Hair follicle dermal papilla cell (primary cell): ENCODE data around the gene CPED1. TPM values are rescaled to one million over a fixed set of nuclear protein-coding genes. Genes with fewer than 3 reads are reported as not detected.

Experiments
- small RNA-seq: library from RNA; depleted of rRNA; stranded (forward); fragments of <200 nt; gene quantifications from one replicate; pipeline ENCODE3, GENCODE V24; 2012
- total RNA-seq: library from RNA; depleted of rRNA; stranded (reverse); fragments of >200 nt; gene quantifications from 2 replicates; pipeline ENCODE4 v1.2.3, GENCODE V29; 2012

The CPED1 gene
- 105 and 124 TPM in 2 replicates for total RNA-seq

GRCh38 chr7:120988591-120989256 lies at the start of gene CPED1:
TSS of gene CPED1 (plus strand) at chr7:120988711. CDS start at chr7:120989622, 911 bp downstream.

DNA sequence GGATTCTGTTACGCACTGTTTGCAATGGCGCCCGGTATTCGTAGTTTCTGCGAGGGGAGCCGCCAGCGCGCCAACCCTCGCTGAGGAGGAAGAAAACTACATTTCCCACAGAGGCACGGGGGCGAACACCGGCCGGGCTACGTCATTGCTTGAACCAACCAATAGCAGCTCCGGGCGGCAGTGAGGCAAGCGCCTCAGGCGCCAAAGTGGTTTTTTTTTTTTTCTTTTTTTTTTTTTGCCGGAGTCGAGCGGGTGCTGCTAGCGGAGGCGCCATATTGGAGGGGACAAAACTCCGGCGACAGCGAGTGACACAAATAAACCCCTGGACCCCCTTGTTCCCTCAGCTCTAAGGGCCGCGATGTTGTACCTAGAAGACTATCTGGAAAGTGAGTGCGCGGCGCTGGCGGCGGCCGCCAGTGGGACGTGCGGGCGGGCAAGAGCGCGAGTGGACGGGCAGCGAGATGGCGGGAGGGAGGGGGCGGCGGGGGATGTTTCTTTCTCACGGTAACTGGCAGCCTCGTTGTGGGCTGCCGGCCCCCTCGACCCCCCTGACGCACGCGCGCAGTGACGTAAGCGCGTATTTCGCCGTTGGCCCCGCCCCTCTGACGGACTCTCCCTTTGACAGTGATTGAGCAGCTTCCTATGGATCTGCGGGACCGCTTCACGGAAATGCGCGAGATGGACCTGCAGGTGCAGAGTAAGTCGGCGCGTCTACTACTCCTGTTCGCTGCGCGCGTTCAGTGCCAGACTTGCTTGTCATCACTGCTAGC lies 37.8 kb upstream of the CPED1 start, which contains the start of gene ING3:
TSS of gene ING3 (plus strand) at position 239 of the 770 bp plus-strand sequence. CDS start at position 359, 120 bp downstream.

DNA sequence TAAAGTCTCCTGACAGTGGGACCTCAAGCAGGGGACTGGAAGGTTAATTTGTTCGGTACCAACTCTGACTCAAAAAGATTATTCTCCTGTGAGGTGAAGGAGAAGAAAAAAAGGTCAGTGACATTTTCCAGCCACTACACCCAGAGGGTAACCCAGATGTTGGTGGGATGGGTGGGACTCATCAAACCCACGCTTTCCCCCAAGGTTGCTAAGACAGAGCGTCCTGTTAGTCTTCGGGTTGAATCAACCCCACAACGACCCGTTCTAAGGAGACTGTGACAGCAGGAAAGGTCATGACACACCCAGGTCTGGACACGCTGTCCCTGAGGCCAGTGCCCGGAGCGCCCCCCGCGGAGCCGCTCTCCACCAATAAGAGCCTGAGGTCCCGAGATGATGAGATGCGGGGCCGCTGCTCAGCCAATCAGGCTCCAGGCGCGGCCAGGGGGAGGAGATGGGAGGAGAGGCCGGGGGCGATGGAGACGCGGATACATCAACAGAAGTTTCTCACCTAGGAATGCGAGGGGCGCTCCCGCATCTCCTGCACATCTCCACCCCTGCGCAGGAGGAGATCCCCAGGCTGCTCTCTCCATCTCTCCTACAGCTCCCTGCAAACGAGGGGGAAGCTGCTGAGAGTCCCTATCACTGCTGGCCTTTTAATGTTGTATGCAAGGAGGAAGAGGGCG lies 340.1 kb downstream of the CPED1 start, which contains the start of gene WNT16:
TSS of gene WNT16 (plus strand) at position 493 of the 683 bp plus-strand sequence. CDS start 293 bp downstream, outside the sequence.

Small RNA genes within 50 kb of the gene (small RNA-seq; reads per million reads assigned to genes)
- gene HMGN1P18, result not detected
- not detected for gene RNA5SP240
- gene RNA5SP241, result not detected
- 0.49 reads per million for gene RNU6-517P

Other genes starting within 250 kb of the CPED1 start
- 1.1 and 2.1 TPM in 2 replicates for gene TSPAN12, start 130.6 kb upstream of the CPED1 start, total RNA-seq
- 13.6 TPM in 2 replicates for gene ING3, start 37.9 kb upstream of the CPED1 start, total RNA-seq